B cell (primary cell): ENCODE data around the gene SRSF2.

Experiments
- CTCF ChIP-seq: fragments of 200-600 bp; IDR thresholded peaks from one replicate; pipeline ENCODE4 v1.8.0; 2022; ENCODE audit warnings: antibody characterized with exemption, mild to moderate bottlenecking
- EZH2 ChIP-seq: IDR thresholded peaks from 2 replicates; pipeline ENCODE4 v1.6.1; 2012; ENCODE audit warnings: borderline replicate concordance, low read depth, mild to moderate bottlenecking, moderate library complexity, low read length; ENCODE audit not compliant: insufficient read depth, poor library complexity, severe bottlenecking

- TF ChIP-seq EZH2 (no peak), CTCF (no peak)
These were observed 26.1 kb downstream of the SRSF2 start, which contains the start of gene MXRA7 for GRCh38 chr17:76710863-76711611.
